Renal cortex interstitium (tissue), 11 donors: ENCODE results near the gene MORN1. TPM values are rescaled to one million over a fixed set of nuclear protein-coding genes. Genes with fewer than 3 reads are reported as not detected.

Experiments used
- DNase-seq, 11 donors: peaks; one replicate each; pipeline ENCODE4 v3.0.0-alpha.2; 2013; ENCODE audit warnings: low read depth in 9 of 11, low spot score in 4 of 11; ENCODE audit errors: extremely low read depth in 1 of 11
- polyA plus RNA-seq, 3 donors: library from polyadenylated mRNA; unstranded; fragments of 120-200 nt; gene quantifications; one replicate each; pipeline ENCODE4 v1.2.1, GENCODE V29; 2013; ENCODE audit not compliant: insufficient read length in 3 of 3

Gene MORN1
- polyA plus RNA-seq, 3 donors, result 11.8 to 19.5 (median 15.5) TPM

DNA sequence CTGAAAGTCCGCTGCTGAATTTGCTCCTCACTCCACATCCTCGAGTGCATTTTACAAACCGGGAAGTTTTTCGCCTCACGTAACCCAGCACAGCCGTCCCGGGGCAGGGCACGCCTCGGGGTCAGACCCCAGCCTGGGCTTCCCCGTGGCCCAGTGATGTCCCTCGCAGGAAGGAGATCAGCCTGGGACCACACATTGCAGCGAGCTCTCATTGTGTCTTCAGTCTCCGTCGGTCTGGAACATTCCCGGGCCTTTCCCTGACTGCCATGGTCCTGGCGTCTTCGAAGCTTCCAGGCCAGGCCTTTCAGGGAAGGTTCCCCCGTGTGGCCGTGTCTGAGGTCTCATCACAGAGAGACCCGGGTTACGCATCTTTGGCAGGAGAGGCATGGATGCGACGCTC is 43.5 kb downstream of the MORN1 start:
- no peak for DNase-seq

DNA sequence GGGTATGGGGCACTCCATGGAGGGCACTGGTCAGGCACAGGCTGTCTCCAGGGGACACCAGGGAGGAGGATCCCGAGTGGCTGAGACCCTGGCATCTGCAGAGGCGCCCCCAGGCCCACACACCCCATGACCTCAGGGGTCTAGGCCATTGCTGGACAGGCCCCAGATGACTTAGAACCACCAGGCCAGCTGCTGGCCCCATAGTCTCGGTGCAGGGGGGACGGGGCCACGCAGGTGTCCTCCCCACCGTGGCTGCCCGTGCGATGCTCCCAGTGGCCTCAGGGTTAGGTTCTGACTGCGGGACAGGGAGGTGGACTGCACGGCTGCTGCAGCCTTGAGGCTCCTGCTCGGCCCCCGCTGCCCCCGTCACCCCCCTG is 44.0 kb downstream of the MORN1 start:
- no peak for DNase-seq

DNA sequence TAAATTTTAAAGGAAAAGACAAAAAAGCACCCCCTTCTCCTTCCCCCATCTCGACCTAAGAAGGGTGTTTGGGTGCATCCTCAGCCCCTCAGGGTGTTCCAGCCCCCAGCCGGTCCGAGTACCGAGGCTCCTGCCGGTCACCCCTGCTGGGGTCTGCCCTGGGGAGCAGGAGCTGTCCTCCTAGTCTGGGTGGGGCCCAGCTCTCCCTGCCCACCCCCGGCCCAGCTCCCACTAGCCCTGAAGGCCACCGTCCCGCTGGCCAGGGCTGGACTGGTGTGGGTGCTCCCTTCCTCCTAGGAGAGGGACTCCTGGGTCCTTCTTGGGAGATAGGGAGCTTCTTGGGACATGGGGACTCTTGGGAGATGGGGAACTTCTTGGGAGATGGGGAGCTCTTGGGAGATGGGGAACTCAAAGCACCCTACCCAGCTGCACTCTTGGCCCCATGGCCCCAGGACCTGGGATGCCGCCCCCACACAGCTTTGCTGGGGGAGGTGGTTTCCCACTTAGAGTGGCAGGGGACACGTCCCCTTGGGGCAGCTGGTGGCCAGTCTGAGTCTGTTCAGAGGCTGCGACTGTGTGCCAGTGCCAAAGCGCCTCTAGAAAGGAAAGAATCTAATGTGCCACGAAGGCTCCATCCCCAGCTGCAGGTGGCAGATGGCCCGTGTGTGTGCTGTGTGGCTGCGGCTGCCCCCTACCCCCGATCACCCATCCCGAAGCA is 44.5 kb downstream of the MORN1 start:
- no peak for DNase-seq

DNA sequence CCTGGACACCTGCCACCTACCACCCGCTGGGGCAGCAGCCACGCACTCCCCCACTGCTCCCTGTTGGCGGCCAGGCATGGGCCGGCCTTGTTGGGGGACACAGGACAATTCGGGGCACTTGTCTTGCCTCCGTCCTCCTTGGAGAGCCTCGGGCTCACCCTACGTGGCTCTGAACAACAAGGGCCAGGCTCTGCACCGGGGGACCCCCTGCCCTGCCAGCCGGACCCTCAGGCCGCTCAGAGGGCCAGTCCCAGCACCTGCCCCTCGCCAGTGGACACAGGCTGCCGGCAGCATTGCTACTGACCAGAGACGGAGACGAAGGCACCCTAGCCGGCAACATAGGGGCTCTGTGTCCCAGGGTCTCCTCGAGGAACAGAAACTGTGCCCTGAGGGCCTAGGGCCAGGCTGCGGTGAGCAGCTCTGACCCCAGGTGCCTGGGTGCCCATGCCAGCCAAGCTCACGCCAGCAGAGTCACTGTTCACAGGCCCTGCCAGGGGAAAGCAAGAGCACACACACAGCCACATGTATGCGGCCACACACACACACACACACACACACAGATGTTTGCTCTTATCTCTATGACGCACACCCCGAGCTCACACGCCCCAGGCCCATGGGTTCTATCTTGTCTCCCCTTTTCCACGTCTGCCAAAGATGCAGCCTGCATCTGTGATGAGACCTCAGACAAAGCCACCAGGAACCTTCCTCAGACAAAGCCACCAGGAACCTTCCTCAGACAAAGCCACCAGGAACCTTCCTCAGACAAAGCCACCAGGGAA is 45.9 kb downstream of the MORN1 start:
- no peak for DNase-seq

DNA sequence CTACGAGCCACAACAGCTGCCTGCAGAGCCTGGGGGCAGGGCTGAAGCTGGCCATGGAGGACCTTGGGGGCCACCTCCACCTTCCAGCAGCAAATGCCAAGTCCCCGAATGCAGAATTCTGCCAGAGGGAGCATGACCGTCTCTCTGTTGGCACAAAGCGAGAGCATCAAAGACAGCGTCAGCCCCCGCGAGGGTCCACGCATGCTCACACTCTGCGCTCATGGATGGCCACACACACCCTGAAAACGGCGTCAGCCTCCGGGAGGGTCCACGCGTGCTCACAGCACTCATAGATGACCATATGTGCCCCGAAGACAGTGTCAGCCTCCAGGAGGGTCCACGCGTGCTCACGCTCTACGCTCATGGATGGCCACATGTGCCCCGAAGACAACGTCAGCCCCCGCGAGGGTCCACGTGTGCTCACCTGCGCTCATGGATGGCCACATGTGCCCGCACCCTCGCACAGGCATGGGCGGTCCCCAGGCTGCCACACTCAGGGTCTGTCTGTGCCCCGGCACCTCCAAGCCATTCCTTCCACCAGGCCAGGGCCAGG is 46.5 kb downstream of the MORN1 start:
- no peak for DNase-seq

DNA sequence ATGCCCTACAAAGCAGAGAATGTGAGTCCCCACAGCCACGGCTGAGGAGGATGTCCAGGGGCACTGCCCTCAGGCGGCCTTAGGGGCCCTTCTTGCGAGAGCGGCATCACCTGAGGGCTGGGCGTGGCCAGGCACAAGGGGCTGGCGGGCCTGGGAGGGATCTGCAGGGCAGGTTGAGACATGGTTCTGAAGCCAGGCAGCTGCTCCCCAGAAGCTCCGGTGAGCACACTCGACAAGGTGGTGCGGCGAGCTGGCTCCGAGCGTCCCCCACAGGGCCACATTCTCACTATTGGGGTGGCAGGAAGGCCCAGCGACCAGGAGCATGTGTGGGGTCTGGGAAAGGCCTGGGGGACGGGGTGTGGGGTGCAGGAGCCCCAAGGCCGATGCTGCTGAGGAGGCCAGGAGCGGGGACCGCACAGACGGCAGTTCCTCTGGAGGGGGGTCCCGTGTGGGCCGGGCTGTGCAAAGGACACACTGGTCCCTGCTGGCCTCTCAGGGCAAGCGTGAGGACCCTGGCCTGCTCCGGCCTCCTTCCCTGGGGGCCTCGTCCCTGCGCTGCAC is 47.2 kb downstream of the MORN1 start:
- DNase-seq, result no peak

DNA sequence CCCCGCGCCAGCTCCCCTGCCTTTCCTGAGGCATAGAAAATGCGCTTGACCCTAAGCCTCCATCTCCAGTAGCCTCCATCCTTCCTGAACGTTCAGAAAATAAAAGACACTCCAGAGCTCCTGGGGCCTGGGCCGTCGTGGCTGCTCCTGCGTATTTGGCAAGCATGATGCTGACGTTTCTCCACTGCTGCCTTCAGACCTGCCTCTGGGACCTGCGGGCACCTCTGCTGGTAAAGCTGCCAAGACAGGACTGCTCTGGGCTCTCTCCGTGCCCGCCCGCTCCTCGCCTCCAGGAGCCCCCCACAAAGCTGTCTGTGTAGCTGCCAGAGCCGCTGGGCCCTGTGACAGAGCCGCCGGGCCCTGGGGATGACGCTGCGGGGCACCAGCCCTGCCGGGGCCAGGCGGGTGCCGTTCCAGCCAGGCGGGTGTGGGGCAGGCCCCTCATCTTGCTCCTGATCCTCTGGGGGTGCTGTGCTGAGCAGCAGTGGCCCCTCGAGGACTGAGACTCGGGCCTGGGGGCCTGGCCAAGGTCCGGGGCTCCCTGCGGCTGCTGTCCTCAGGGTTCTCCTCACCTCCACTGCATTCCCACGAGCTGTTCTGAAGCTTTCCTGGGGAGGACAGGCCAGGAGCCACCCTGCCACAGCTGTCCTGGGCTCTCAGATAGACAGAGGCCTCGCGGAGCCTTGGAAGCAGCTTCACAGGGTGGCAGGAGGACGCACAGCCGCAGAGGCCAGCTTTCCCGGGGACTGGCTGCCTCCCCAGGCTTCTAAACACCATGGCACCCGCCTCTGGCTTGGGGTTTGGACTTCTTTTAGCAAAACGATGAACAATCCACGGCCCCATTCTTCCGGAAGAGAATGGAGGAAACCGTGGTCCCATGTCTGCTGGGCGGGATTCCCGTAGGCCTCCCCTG is 48.1 kb downstream of the MORN1 start:
- DNase-seq, result no peak

DNA sequence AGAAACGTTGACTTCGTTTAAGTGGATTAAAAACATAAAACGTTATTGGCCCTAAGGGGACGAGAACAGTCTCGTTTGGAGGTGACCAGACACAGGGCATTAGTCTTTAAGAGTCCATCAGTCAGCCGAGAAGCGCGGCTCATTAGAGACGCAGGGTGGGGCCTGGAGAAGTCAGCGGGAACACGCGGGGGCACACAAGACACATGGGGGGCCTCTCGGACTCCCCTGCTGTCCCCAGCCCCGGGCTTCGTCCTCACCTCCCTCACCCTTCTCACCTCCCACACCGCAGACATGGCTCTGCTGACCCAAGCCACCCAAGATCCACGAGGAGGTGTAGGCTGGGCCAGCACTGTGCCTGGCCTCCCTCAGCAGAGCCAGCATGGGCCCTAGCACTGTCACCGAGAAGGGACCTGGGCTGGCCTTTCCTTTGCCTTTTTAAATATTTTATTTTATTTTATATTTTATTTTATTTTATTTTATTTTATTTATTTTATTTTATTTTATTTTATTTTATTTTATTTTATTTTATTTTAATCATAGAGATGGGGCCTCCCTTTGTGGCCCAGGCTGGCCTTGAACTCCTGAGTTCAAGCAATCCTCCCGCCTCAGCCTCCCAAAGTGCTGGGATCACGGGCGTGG is 48.9 kb downstream of the MORN1 start:
- no peak for DNase-seq

DNA sequence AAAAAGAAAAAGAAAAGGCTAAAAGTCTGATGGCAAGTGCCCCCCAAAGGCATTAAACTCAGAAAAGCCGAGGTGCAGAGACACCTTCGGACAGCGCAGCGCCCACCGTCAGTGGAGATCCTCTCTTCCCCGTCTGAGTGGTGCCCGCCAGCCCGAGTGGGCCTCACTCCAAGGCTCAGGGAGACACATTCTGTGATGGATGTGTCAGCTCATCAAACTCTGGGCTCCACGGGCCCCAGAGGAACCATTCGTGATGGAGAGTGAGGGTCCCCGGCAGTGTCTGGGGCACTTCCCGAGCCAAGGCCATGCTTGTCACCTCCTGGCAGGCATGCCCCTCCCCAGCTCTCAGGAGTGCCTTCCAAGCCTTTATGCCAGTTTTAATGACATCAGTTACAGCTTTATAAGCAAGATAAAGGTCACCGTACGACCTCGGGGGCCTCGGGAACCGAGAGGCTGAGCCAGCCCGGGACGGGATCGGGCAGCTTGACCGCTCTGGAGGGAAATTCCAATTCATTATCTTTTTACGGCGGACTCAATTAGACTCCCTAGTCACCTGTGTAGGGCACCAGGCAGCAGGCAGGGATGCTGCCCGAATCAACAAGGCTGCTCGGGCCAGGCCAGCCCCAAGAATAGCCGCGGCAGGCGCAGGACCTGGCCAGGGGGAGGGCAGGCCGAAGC is 49.5 kb downstream of the MORN1 start:
- no peak for DNase-seq

DNA sequence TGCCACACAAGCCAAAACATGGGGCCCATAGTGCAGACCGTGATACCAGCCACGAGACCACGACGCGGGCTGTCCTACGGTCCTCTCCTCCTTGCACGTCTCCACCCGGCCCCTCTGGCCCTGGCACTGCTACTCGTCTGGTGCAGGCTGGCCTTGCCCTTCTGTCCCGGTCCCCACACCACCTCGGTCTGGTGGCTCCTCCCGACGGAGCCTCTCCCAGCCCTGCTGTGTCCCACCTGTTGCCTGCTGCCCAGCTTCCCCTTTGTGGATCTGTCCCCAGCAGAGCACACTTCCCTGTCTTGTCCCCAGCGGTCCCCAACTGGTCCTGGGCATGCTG is 50.5 kb downstream of the MORN1 start:
- no peak for DNase-seq

DNA sequence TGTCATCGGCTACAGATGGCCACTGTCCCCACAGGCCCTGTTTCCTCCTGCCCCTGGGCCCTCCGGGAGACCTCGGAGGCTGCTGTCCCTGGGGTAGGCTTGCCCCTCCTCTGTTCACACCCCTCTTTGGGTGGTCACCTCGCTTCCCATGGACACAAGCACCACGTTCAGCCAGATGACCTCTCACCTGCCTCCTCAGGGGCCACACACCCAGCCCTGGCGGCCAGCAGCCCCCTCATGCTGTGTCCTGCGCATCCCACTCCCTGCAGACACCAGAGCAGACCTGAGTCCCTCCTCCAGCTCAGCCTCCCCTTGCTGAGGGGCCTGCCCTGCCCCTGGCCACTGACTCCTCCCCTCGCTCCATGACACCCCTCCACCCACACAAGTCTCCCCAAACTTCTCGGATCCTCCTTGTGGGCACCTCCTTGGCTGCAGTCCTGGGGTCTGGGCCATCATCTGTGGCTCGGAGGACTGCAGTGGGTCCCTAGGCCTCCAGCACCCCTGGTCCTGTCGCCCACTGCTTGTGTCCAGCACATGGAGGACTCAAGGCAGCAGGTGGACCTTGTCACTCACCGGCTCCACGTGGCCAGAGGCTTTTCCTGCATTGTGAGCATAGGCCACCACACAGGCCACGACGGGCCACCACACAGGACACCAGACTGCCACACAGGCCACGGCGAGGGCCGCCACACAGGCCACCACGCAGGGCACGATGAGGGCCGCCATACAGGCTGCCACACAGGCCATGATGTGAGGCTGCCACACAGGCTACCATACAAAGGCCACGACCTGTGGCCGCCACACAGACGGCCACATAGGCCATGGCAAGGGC is 51.1 kb downstream of the MORN1 start:
- no peak for DNase-seq

DNA sequence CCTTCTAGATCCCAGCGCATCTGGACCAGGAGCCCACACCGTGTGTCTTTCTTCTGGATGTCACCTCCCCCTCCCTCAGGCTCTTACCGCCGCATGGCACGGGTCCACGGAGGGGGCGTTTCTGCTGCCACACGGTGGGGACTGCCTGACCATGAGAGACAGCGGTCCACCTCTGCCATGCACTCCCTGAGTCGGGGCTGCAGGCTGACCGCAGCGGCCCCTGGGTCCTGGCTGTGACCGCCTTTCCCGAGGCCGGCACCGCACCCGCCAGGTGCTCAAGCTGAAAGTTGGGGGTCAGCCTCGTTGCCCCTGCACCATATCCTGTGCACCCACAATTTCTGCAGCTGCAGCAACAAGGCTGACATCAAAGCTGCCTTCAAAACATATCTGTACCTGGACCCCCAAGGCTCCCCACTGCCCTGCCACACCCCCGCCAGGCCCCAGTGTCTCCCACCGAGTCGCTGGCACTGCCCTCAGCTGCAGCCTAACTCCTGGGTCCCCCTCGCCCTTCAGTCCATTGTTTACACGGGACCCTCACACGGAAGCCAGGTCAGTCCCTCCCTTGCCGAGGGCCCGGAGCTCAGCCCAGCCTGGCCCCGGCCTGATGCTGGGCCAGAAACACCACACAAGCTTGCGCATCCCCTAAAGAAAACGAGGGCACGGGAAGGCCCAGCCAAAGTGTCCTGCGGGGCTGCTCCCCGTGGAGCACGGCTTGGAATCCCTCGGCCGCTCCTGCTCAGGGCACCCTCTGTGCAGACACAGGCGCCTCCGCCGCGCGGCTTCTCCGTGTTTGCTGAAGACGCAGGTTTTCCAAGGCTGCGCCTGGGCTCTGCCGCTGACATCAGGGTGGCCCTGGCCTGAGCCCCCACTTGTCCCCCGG is 51.9 kb downstream of the MORN1 start:
- DNase-seq, result no peak

DNA sequence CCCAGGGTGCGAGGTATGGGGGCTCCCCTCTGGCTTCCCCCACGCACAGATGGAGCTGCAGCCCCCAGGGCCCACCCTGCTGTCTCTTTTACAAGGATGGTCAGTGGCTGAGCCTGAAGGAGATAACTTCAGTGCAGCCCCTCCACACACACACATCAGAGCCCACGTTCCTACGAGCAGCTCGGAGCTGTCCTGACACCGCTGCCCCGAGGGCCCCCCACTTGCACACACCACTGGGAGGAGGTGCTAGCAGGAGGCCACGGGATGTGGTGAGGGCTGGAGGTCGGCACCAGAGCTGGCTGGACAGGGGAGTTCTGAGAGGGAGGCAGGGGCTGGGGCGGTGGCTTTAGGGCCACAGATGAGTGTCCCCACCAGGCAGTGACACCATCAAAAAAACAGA is 53.9 kb downstream of the MORN1 start:
- DNase-seq, result no peak

DNA sequence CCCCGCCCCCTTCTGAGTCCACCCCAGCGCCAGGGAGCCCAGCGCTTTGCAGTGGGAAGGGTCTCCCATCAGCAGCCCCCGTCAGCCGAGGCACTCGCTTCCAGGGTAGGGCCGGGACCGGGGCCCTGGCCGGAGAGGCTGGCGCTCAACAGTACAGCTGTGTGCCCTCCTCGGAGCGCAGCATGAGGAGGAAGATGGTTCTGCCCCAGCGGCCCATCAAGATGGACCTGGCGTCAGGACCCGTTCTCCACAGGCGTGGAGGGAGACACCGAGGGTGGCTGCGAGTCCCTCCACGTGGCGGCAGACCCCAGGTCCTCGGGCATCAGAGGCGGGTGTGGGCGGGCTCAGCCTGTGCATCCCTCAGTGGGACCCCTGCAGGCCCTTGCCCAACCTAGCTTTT is 54.3 kb downstream of the MORN1 start:
- DNase-seq, result no peak

DNA sequence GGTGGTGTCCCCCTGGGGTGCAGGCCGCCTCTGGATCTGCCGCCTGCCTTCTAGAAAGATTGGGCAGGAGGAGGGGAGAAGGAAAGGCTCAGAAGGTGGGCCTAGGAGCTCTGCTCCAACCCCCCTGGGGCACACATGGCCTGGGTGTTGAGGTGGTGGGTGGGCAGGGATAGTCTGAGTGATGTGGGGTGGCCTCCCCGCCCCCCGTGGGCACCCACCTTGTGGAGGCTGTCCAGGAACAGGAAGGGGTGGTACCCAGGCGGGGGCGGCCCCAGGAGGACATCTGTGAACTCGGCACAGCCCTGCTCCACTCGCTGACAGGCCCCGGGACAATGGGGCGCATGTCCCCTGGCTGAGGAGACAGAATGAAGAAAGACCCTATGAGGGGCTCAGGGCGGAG is 54.9 kb downstream of the MORN1 start:
- no peak for DNase-seq

DNA sequence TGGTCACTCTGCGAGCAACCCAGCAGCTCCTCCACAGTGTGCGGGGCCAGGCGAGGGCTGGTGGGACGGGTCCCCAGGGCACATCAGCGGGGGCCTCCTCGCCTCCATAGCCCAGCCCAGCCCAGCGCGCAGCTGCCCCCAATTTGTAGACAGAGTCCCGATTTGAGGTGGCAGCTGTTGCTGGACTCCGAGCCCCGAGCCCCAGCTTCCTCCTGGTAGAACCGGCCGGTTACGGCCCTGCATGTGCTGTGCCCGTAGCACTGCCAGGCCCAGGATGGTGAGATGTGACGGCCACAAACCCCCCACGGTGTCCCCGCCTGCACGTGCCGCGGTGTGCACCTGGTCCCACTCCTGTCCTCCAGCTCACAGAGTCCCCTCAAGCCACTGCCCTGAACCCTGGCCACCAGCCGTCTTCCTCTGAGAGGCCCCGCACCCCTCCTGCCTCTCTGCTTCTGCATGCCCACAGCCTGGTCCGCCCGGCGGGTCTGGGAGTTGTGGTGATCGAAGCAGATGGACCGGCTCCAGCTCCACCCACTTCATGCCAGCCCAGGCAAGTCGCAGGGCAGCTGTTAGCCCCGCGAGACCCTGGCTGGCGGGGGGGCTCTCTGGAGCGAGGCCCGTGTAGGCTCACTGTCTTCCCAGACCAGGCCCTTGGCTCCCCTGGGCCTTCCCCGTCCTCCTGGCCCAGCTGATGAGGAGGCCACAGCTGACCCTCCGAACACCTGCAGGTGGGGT is 55.5 kb downstream of the MORN1 start:
- DNase-seq, result no peak
